Panc1 (cell line): ENCODE measurements around the gene ALDOA. TPM values are rescaled to one million over a fixed set of nuclear protein-coding genes. Genes with fewer than 3 reads are reported as not detected.

Source experiments
- ATAC-seq: fragments of 200-7000 bp; cut with Tn5 transposase; 2 replicates; pipeline ENCODE4 v1.9.1; 2020; ENCODE audit warnings: mild to moderate bottlenecking, moderate library complexity
- BruUV-seq: library from RNA; stranded (reverse); fragments of 400-500 nt; replicated peaks from 2 replicates; lab custom pipeline; 2021; lab: Mats Ljungman, UMichigan
- CTCF ChIA-PET: fragments of 300-600 bp; sonication (Branson Sonifier 250); formaldehyde crosslinking; loops from one replicate; lab custom pipeline; 2022; ENCODE audit warnings: antibody characterized with exemption; lab: Charles Lee
- POLR2A ChIA-PET: fragments of 300-600 bp; sonication (Branson Sonifier 250); formaldehyde crosslinking; loops from one replicate; lab custom pipeline; 2022; ENCODE audit warnings: antibody characterized with exemption; lab: Charles Lee
- DNase-seq: peaks from one replicate; pipeline ENCODE4 v3.0.0-alpha.2; 2010; ENCODE audit warnings: low read depth, low spot score
- H3K27ac ChIP-seq: 2 replicates; pipeline ENCODE4 v1.5.1; 2011; ENCODE audit warnings: mild to moderate bottlenecking, low read length, inconsistent platforms
- H3K27me3 ChIP-seq: fragments of 200-500 bp; sonication (Bioruptor generic); 2 replicates; pipeline ENCODE4 v1.6.0; 2014; ENCODE audit warnings: low read length, inconsistent platforms; ENCODE audit not compliant: control insufficient read depth, insufficient read depth
- H3K36me3 ChIP-seq: fragments of 200-500 bp; sonication (Bioruptor generic); 2 replicates; pipeline ENCODE4 v1.5.1; 2014; ENCODE audit warnings: inconsistent platforms, mild to moderate bottlenecking, low read length, moderate library complexity; ENCODE audit not compliant: control insufficient read depth, insufficient read depth
- H3K4me1 ChIP-seq: 2 replicates; pipeline ENCODE4 v1.5.1; 2011; ENCODE audit warnings: inconsistent platforms, mild to moderate bottlenecking, low read length, moderate library complexity; ENCODE audit not compliant: control insufficient read depth, insufficient read depth
- H3K4me3 ChIP-seq, 2 experiments: 2 replicates each; pipeline ENCODE4 v1.5.1; 2011 to 2012; ENCODE audit warnings: low read depth in 2 of 2, low read length in 2 of 2, mild to moderate bottlenecking in 2 of 2, inconsistent platforms in 1 of 2, moderate library complexity in 1 of 2
- H3K9me3 ChIP-seq: fragments of 200-500 bp; sonication (Bioruptor generic); 2 replicates; pipeline ENCODE4 v1.5.1; 2014; ENCODE audit warnings: low read depth, mild to moderate bottlenecking, inconsistent platforms, low read length, moderate library complexity; ENCODE audit not compliant: control insufficient read depth, insufficient read depth
- POLR2AphosphoS5 ChIP-seq: IDR thresholded peaks from 2 replicates; pipeline ENCODE4 v1.6.1; 2012; ENCODE audit warnings: mild to moderate bottlenecking, low read depth, low read length, moderate library complexity
- SIN3A ChIP-seq: IDR thresholded peaks from 2 replicates; pipeline ENCODE4 v1.6.1; 2012; ENCODE audit warnings: low read depth, mild to moderate bottlenecking, low read length, moderate library complexity, borderline replicate concordance; ENCODE audit not compliant: insufficient read depth
- TCF7L2 ChIP-seq: IDR thresholded peaks from 2 replicates; pipeline ENCODE4 v1.6.1; 2011; ENCODE audit warnings: mild to moderate bottlenecking, low read depth, low read length, inconsistent platforms
- in situ Hi-C: cut with HindIII; loops from 2 replicates; pipeline ENCODE4 v1.10.0; 2016; ENCODE audit warnings: low sequenced_read_pairs, low pct_unique_long_range_greater_than_20kb
- intact Hi-C: fragments of 100-400 bp; cut with micrococcal nuclease; formaldehyde crosslinking; loops from one replicate; pipeline ENCODE4 v1.10.0; 2022; ENCODE audit not compliant: unreplicated experiment
- total RNA-seq: library from RNA; stranded (reverse); gene quantifications from one replicate; pipeline ENCODE4 v1.2.1, GENCODE V29; 2021; ENCODE audit not compliant: unreplicated experiment
- TF ChIP-seq, protein P1 (sequence below): fragments of 450-650 bp; IDR thresholded peaks from 2 replicates; pipeline ENCODE4 v1.5.1; 2017; ENCODE audit warnings: mild to moderate bottlenecking
- TF ChIP-seq, protein P2 (sequence below), 2 experiments: IDR thresholded peaks; 2 replicates each; pipeline ENCODE4 v1.6.1; 2011 to 2012; ENCODE audit warnings: low read depth in 2 of 2, control low read depth in 1 of 2, low read length in 1 of 2, mild to moderate bottlenecking in 1 of 2, moderate library complexity in 1 of 2; ENCODE audit not compliant: insufficient read depth in 1 of 2

The ALDOA gene
- total RNA-seq, 1 experiment from 2014 or later = 2,516 TPM

- DNase-seq = no peak
- Histone ChIP-seq H3K9me3 (peaks cover 19% of the 10 kb centered on the region; the same call in 1 of the 2 replicates), H3K4me3 (peak within 1 kb of the TSS in 1 of 2 experiments; percentile 19; a peak in 1 of 4 replicates), H3K4me1 (peaks cover 10% of the 10 kb centered on the region), H3K27ac (no peak within 1 kb of the TSS), H3K36me3 (no peaks in the 10 kb centered on the region), H3K27me3 (no peaks in the 10 kb centered on the region)
- in situ Hi-C loops = no loop called here
- CTCF ChIA-PET = no interaction called here
- POLR2A ChIA-PET = interaction anchor here (0.6 kb wide), 1 partner anchor 40 kb away, joined by 7 read pairs; no protein-coding TSS in a partner anchor
- ATAC-seq = no peak
- intact Hi-C loops = no loop called here
- TF ChIP-seq, protein P1, sequence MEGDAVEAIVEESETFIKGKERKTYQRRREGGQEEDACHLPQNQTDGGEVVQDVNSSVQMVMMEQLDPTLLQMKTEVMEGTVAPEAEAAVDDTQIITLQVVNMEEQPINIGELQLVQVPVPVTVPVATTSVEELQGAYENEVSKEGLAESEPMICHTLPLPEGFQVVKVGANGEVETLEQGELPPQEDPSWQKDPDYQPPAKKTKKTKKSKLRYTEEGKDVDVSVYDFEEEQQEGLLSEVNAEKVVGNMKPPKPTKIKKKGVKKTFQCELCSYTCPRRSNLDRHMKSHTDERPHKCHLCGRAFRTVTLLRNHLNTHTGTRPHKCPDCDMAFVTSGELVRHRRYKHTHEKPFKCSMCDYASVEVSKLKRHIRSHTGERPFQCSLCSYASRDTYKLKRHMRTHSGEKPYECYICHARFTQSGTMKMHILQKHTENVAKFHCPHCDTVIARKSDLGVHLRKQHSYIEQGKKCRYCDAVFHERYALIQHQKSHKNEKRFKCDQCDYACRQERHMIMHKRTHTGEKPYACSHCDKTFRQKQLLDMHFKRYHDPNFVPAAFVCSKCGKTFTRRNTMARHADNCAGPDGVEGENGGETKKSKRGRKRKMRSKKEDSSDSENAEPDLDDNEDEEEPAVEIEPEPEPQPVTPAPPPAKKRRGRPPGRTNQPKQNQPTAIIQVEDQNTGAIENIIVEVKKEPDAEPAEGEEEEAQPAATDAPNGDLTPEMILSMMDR = no peak
- BruUV-seq = no TSS peak
Observed at GRCh38 chr16:30096105-30096861, 30.7 kb downstream of the ALDOA start, which contains the start of gene YPEL3. Gene YPEL3 (minus strand): TSS chr16:30096213. CDS start chr16:30095482, 731 bp downstream.

DNA sequence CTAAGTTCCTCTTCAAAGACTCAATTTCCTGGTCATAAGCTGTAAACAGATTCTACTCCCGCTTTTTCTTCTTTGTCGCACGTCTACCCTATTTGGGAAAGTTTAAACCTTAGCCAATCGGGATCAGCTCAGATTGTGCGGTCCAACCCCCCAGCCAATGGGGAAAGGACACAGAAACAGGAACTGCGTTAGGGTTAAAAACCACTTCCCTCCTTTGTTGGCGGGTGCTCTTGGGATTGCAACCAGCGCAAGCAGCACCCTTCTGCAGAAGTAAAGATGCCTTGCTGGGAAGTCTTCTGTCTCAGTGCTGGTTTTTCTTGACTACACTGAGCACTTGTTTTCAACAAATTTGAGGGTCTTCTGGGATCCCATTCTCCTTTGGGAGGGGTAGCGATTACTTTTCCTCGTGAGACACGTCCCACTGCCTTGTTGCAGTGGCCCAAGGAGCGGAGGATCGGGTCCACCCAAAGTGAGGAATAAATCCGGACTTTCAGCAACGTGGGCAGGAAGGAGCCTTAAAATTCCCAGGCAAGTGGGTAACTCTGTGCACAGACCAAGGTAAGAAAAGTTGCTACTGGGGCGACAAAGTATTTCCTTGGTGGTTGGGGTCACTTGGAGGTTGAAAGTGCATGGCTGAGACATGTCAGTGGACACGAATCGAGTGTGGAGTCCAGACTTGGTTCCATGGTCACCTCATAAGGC is 31.5 kb downstream of the ALDOA start:
- Histone ChIP-seq H3K36me3 (no peaks in the 10 kb centered on the region), H3K9me3 (peaks cover 19% of the 10 kb centered on the region; the same call in 1 of the 2 replicates), H3K27ac (no peak overlapping the region), H3K4me1 (peaks cover 10% of the 10 kb centered on the region), H3K27me3 (no peaks in the 10 kb centered on the region), H3K4me3 (no peak overlapping the region)
- in situ Hi-C loops = no loop called here
- ATAC-seq (no peak), DNase-seq (no peak)
- intact Hi-C loops = no loop called here
- ChIA-PET POLR2A (interaction anchor here (0.6 kb wide), 1 partner anchor 39 kb away, joined by 7 read pairs; no protein-coding TSS in a partner anchor), CTCF (no interaction called here)
- BruUV-seq = no TSS peak
- TF ChIP-seq TCF7L2 = no peak
- TF ChIP-seq, protein P2, sequence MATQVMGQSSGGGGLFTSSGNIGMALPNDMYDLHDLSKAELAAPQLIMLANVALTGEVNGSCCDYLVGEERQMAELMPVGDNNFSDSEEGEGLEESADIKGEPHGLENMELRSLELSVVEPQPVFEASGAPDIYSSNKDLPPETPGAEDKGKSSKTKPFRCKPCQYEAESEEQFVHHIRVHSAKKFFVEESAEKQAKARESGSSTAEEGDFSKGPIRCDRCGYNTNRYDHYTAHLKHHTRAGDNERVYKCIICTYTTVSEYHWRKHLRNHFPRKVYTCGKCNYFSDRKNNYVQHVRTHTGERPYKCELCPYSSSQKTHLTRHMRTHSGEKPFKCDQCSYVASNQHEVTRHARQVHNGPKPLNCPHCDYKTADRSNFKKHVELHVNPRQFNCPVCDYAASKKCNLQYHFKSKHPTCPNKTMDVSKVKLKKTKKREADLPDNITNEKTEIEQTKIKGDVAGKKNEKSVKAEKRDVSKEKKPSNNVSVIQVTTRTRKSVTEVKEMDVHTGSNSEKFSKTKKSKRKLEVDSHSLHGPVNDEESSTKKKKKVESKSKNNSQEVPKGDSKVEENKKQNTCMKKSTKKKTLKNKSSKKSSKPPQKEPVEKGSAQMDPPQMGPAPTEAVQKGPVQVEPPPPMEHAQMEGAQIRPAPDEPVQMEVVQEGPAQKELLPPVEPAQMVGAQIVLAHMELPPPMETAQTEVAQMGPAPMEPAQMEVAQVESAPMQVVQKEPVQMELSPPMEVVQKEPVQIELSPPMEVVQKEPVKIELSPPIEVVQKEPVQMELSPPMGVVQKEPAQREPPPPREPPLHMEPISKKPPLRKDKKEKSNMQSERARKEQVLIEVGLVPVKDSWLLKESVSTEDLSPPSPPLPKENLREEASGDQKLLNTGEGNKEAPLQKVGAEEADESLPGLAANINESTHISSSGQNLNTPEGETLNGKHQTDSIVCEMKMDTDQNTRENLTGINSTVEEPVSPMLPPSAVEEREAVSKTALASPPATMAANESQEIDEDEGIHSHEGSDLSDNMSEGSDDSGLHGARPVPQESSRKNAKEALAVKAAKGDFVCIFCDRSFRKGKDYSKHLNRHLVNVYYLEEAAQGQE (IDR thresholded peaks at IDR 0.05; ENCODE audit: insufficient read depth in 1 of 2, low read depth in 2 of 2, low read length in 1 of 2) = no peak
- TF ChIP-seq SIN3A = no peak
- no peak for TF ChIP-seq POLR2AphosphoS5
